Measurements from ENCODE around the gene CHMP1B.
"Not testable (repeated sequence)": the region's sequence is repeated elsewhere in the genome, so short reads cannot be mapped to it uniquely, and the experiment has no call there.

Gene CHMP1B

GRCh38 chr18:11840493-11840892, 10.7 kb upstream of the CHMP1B start:
- DNase-seq, result no peak

GRCh38 chr18:11842562-11842961, 8.7 kb upstream of the CHMP1B start:
- DNase-seq, result no peak

- DNase-seq, result no peak
These were observed 6.8 kb upstream of the CHMP1B start for GRCh38 chr18:11844436-11844835.

GRCh38 chr18:11845654-11846053, 5.6 kb upstream of the CHMP1B start:
- no peak for DNase-seq

GRCh38 chr18:11847811-11848210, 3.4 kb upstream of the CHMP1B start:
- DNase-seq, result no peak

- no peak for DNase-seq
These were observed 1.9 kb upstream of the CHMP1B start for GRCh38 chr18:11849279-11849678.

GRCh38 chr18:11849841-11850634, 1.2 kb upstream of the CHMP1B start:
- DNase-seq, result peak; percentile 35 to 62 (median 54)

- no peak for DNase-seq
These were observed 430 bp upstream of the CHMP1B start for GRCh38 chr18:11850821-11851145.

GRCh38 chr18:11851806-11852337, 659 bp downstream of the CHMP1B start:
- DNase-seq, result peak; percentile 21 to 59 (median 46)

GRCh38 chr18:11854554-11854953, 3.3 kb downstream of the CHMP1B start:
- DNase-seq, result not testable (repeated sequence)

- DNase-seq, result no peak
These were observed 6.1 kb downstream of the CHMP1B start for GRCh38 chr18:11857177-11857887.

GRCh38 chr18:11859282-11859830, 8.1 kb downstream of the CHMP1B start:
- no peak for DNase-seq

- no peak for DNase-seq
These were observed 8.7 kb downstream of the CHMP1B start for GRCh38 chr18:11859903-11860407.

- no peak for DNase-seq
These were observed 9.6 kb downstream of the CHMP1B start for GRCh38 chr18:11860594-11861450.

GRCh38 chr18:11861583-11862288, 10.5 kb downstream of the CHMP1B start:
- no peak for DNase-seq

- no peak for DNase-seq
These were observed 11.4 kb downstream of the CHMP1B start for GRCh38 chr18:11862468-11863137.

- DNase-seq, result no peak
These were observed 13.3 kb downstream of the CHMP1B start for GRCh38 chr18:11864471-11864870.

GRCh38 chr18:11865071-11865470, 13.9 kb downstream of the CHMP1B start:
- DNase-seq, result no peak

- no peak for DNase-seq
These were observed 15.1 kb downstream of the CHMP1B start for GRCh38 chr18:11866329-11866728.

- DNase-seq, result no peak
These were observed 15.6 kb downstream of the CHMP1B start for GRCh38 chr18:11866764-11867163.

GRCh38 chr18:11868230-11868629, 17.0 kb downstream of the CHMP1B start:
- DNase-seq, result no peak
